GM12878 (cell line): ENCODE results near the gene HMCES. TPM values are rescaled to one million over a fixed set of nuclear protein-coding genes. Genes with fewer than 3 reads are reported as not detected.

Source experiments
- CEBPB ChIP-seq, 2 experiments: fragments of 150-350 bp in 1 of 2; IDR thresholded peaks; 2 replicates each; pipeline ENCODE4 v1.6.1; 2012 to 2014; ENCODE audit warnings: low read depth in 2 of 2, low read length in 2 of 2, borderline replicate concordance in 1 of 2, inconsistent platforms in 1 of 2
- CREM ChIP-seq: IDR thresholded peaks from 2 replicates; pipeline ENCODE4 v1.6.1; 2014; ENCODE audit warnings: antibody characterized with exemption, low read depth
- FOS ChIP-seq: IDR thresholded peaks from 3 replicates; pipeline ENCODE4 v1.6.1; 2011; ENCODE audit warnings: borderline replicate concordance; ENCODE audit not compliant: insufficient read length; ENCODE audit errors: extremely low read depth
- NFYA ChIP-seq: IDR thresholded peaks from 2 replicates; pipeline ENCODE4 v1.6.1; 2011; ENCODE audit warnings: low read depth, mild to moderate bottlenecking, low read length, improper control_type of control experiment, borderline replicate concordance
- NR2C1 ChIP-seq: fragments of 450-650 bp; IDR thresholded peaks from 2 replicates; pipeline ENCODE4 v1.6.1; 2017; ENCODE audit warnings: antibody characterized with exemption, mild to moderate bottlenecking, moderate library complexity
- NR2F1 ChIP-seq: fragments of 450-650 bp; conservative IDR thresholded peaks from 2 replicates; pipeline ENCODE4 v1.6.1; 2017; ENCODE audit warnings: mild to moderate bottlenecking
- POU2F2 ChIP-seq: IDR thresholded peaks from 3 replicates; pipeline ENCODE4 v1.6.1; 2011; ENCODE audit warnings: low read depth, mild to moderate bottlenecking, low read length, borderline replicate concordance
- polyA plus RNA-seq, 11 experiments: library from polyadenylated mRNA; depleted of rRNA in 4 of 11; unstranded in 6 of 11; stranded (reverse) in 5 of 11; fragments of >200 nt; fragmentation: Nextera tagmentation in 4 of 11; fragmentation: Illumina TruSeq in 1 of 11; extraction: Ambion mirVana in 4 of 11; extraction: Trizol in 1 of 11; gene quantifications; 1 replicate in 1 of 11; 2 replicates in 10 of 11; pipeline versions ENCODE4 v1.2.1 to v1.2.3, GENCODE V29; 2011 to 2016; ENCODE audit warnings: inconsistent platforms in 2 of 11, missing spikeins in 2 of 11, low read depth in 1 of 11
- total RNA-seq, 4 experiments: library from RNA; depleted of rRNA in 3 of 4; stranded (reverse); fragments of >200 nt in 3 of 4; fragmentation: Illumina TruSeq in 1 of 4; extraction: Trizol in 1 of 4; gene quantifications; 2 replicates each; pipeline versions ENCODE4 v1.2.1 to v1.2.3, GENCODE V29; 2013 to 2021
- TF ChIP-seq, protein P1 (sequence below): IDR thresholded peaks from 2 replicates; pipeline ENCODE4 v1.6.1; 2012; ENCODE audit warnings: improper control_type of control experiment, low read depth, low read length; ENCODE audit not compliant: insufficient replicate concordance
- TF ChIP-seq, protein P2 (sequence below): IDR thresholded peaks from 2 replicates; pipeline ENCODE4 v1.6.1; 2012; ENCODE audit warnings: low read depth, low read length, improper control_type of control experiment
- TF ChIP-seq, protein P3 (sequence below): IDR thresholded peaks from 2 replicates; pipeline ENCODE4 v1.6.1; 2011; ENCODE audit warnings: borderline replicate concordance, low read depth, mild to moderate bottlenecking, moderate library complexity, mixed read lengths, low read length; ENCODE audit not compliant: insufficient read depth; ENCODE audit errors: extremely low read length
- TF ChIP-seq, protein P4 (sequence below): fragments of 450-650 bp; IDR thresholded peaks from 2 replicates; pipeline ENCODE4 v1.6.1; 2018; ENCODE audit warnings: borderline replicate concordance, mild to moderate bottlenecking; ENCODE audit not compliant: partially characterized antibody
- TF ChIP-seq, protein P5 (sequence below): fragments of 150-350 bp; IDR thresholded peaks from 2 replicates; pipeline ENCODE4 v1.6.1; 2016; ENCODE audit warnings: low read depth, low read length
- TF ChIP-seq, protein P6 (sequence below): fragments of 450-650 bp; IDR thresholded peaks from 2 replicates; pipeline ENCODE4 v1.6.1; 2014; ENCODE audit warnings: mild to moderate bottlenecking

Gene HMCES
- total and polyA plus RNA-seq, 10 of the 15 experiments (the other 5 are each of a cell fraction or from before 2014, with no cell fraction given), result 12.4 to 49.8 (median 27.0) TPM

DNA sequence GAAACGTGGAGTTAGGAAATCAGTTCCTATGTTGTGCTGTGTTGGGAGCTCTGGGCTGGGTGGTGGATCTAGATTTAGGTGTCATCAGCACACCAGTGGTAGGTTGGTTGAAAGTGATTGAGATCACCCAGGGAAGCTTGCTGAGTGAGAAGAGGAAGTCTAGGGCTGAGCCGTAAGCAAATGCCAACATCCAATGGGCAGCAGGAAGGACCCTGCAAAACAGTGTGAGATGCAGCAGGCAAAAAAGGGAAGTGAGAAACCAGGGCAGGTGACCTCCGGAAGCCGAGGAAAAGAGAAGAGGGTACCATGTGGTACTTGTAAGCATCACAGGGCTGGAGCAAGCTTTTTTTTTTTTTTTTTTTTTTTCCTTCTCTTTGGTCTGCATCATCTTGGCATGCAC, 45.1 kb upstream of the HMCES start (continued):
- no peak for TF ChIP-seq CREM
- TF ChIP-seq NR2F1, result peak; percentile 81
- TF ChIP-seq, protein P1, sequence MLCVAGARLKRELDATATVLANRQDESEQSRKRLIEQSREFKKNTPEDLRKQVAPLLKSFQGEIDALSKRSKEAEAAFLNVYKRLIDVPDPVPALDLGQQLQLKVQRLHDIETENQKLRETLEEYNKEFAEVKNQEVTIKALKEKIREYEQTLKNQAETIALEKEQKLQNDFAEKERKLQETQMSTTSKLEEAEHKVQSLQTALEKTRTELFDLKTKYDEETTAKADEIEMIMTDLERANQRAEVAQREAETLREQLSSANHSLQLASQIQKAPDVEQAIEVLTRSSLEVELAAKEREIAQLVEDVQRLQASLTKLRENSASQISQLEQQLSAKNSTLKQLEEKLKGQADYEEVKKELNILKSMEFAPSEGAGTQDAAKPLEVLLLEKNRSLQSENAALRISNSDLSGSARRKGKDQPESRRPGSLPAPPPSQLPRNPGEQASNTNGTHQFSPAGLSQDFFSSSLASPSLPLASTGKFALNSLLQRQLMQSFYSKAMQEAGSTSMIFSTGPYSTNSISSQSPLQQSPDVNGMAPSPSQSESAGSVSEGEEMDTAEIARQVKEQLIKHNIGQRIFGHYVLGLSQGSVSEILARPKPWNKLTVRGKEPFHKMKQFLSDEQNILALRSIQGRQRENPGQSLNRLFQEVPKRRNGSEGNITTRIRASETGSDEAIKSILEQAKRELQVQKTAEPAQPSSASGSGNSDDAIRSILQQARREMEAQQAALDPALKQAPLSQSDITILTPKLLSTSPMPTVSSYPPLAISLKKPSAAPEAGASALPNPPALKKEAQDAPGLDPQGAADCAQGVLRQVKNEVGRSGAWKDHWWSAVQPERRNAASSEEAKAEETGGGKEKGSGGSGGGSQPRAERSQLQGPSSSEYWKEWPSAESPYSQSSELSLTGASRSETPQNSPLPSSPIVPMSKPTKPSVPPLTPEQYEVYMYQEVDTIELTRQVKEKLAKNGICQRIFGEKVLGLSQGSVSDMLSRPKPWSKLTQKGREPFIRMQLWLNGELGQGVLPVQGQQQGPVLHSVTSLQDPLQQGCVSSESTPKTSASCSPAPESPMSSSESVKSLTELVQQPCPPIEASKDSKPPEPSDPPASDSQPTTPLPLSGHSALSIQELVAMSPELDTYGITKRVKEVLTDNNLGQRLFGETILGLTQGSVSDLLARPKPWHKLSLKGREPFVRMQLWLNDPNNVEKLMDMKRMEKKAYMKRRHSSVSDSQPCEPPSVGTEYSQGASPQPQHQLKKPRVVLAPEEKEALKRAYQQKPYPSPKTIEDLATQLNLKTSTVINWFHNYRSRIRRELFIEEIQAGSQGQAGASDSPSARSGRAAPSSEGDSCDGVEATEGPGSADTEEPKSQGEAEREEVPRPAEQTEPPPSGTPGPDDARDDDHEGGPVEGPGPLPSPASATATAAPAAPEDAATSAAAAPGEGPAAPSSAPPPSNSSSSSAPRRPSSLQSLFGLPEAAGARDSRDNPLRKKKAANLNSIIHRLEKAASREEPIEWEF, result no peak
- TF ChIP-seq, protein P2, sequence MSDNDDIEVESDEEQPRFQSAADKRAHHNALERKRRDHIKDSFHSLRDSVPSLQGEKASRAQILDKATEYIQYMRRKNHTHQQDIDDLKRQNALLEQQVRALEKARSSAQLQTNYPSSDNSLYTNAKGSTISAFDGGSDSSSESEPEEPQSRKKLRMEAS, result no peak
- no peak for TF ChIP-seq POU2F2
- TF ChIP-seq CEBPB (IDR thresholded peaks at IDR 0.05; ENCODE audit: borderline replicate concordance in 1 of 2, low read depth in 2 of 2, low read length in 2 of 2), result no peak
- TF ChIP-seq NR2C1, result no peak
- TF ChIP-seq, protein P3, sequence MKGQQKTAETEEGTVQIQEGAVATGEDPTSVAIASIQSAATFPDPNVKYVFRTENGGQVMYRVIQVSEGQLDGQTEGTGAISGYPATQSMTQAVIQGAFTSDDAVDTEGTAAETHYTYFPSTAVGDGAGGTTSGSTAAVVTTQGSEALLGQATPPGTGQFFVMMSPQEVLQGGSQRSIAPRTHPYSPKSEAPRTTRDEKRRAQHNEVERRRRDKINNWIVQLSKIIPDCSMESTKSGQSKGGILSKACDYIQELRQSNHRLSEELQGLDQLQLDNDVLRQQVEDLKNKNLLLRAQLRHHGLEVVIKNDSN, result peak; percentile 26
- TF ChIP-seq, protein P4, sequence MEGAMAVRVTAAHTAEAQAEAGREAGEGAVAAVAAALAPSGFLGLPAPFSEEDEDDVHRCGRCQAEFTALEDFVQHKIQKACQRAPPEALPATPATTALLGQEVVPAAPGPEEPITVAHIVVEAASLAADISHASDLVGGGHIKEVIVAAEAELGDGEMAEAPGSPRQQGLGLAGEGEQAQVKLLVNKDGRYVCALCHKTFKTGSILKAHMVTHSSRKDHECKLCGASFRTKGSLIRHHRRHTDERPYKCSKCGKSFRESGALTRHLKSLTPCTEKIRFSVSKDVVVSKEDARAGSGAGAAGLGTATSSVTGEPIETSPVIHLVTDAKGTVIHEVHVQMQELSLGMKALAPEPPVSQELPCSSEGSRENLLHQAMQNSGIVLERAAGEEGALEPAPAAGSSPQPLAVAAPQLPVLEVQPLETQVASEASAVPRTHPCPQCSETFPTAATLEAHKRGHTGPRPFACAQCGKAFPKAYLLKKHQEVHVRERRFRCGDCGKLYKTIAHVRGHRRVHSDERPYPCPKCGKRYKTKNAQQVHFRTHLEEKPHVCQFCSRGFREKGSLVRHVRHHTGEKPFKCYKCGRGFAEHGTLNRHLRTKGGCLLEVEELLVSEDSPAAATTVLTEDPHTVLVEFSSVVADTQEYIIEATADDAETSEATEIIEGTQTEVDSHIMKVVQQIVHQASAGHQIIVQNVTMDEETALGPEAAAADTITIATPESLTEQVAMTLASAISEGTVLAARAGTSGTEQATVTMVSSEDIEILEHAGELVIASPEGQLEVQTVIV, result no peak
- TF ChIP-seq NFYA, result no peak
- TF ChIP-seq, protein P5, sequence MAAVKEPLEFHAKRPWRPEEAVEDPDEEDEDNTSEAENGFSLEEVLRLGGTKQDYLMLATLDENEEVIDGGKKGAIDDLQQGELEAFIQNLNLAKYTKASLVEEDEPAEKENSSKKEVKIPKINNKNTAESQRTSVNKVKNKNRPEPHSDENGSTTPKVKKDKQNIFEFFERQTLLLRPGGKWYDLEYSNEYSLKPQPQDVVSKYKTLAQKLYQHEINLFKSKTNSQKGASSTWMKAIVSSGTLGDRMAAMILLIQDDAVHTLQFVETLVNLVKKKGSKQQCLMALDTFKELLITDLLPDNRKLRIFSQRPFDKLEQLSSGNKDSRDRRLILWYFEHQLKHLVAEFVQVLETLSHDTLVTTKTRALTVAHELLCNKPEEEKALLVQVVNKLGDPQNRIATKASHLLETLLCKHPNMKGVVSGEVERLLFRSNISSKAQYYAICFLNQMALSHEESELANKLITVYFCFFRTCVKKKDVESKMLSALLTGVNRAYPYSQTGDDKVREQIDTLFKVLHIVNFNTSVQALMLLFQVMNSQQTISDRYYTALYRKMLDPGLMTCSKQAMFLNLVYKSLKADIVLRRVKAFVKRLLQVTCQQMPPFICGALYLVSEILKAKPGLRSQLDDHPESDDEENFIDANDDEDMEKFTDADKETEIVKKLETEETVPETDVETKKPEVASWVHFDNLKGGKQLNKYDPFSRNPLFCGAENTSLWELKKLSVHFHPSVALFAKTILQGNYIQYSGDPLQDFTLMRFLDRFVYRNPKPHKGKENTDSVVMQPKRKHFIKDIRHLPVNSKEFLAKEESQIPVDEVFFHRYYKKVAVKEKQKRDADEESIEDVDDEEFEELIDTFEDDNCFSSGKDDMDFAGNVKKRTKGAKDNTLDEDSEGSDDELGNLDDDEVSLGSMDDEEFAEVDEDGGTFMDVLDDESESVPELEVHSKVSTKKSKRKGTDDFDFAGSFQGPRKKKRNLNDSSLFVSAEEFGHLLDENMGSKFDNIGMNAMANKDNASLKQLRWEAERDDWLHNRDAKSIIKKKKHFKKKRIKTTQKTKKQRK, result no peak
- TF ChIP-seq, protein P6, sequence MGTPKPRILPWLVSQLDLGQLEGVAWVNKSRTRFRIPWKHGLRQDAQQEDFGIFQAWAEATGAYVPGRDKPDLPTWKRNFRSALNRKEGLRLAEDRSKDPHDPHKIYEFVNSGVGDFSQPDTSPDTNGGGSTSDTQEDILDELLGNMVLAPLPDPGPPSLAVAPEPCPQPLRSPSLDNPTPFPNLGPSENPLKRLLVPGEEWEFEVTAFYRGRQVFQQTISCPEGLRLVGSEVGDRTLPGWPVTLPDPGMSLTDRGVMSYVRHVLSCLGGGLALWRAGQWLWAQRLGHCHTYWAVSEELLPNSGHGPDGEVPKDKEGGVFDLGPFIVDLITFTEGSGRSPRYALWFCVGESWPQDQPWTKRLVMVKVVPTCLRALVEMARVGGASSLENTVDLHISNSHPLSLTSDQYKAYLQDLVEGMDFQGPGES, result no peak
- no peak for TF ChIP-seq FOS
